Uterus (tissue), 2 donors: ENCODE data around the gene TMEM50A.
"Not testable (repeated sequence)": the region's sequence is repeated elsewhere in the genome, so short reads cannot be mapped to it uniquely, and the experiment has no call there.

Experiments used
- POLR2A ChIP-seq, 2 donors: fragments of 450-650 bp; IDR thresholded peaks; one replicate each; pipeline ENCODE4 v1.6.1; 2016; ENCODE audit warnings: antibody characterized with exemption in 2 of 2, mild to moderate bottlenecking in 1 of 2, moderate library complexity in 1 of 2
- TF ChIP-seq, protein P1 (sequence below), 4 experiments: fragments of 200-600 bp in 2 of 4; fragments of 450-650 bp in 2 of 4; sonication (generic) in 2 of 4; IDR thresholded peaks; one replicate each; pipeline ENCODE4 v1.5.1; 2016 to 2019; ENCODE audit warnings: antibody characterized with exemption in 4 of 4, mild to moderate bottlenecking in 2 of 4, moderate library complexity in 1 of 4

DNA sequence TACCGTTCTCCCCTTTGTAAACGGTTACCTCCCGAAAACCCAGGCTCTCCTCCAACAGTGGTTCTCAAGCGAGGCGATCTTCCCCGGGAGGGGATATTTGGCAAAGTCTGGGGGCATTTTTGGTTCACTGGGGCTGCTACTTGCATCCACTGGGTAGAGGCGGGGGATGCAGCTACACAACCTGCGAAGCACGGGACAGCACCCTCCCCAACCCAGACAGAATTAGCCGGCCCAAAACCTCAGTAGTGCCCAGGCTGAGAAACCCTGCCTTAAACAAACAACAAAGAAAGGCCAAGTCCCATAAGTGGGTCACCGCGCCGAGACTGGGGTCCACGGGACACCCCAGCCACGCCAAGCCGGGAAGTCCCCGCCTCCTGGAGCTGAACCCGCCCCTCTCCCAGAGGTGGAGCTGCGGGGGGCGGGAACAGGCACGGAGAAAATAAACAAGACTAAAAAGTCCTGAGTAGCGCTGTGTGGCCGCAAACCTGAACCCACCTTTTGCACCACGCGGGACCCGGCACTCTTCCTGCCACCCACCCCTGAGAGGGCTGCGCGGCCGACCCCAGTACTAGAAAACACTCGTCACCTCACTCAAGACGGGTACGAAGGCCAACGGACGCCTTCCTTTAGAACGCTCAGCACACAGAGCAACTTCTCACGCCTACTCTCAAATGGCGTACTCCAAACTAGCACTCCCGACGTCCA, 499 bp upstream of the TMEM50A start:
- TF ChIP-seq POLR2A (IDR thresholded peaks at IDR 0.05), result not testable (repeated sequence)
- TF ChIP-seq, protein P1, sequence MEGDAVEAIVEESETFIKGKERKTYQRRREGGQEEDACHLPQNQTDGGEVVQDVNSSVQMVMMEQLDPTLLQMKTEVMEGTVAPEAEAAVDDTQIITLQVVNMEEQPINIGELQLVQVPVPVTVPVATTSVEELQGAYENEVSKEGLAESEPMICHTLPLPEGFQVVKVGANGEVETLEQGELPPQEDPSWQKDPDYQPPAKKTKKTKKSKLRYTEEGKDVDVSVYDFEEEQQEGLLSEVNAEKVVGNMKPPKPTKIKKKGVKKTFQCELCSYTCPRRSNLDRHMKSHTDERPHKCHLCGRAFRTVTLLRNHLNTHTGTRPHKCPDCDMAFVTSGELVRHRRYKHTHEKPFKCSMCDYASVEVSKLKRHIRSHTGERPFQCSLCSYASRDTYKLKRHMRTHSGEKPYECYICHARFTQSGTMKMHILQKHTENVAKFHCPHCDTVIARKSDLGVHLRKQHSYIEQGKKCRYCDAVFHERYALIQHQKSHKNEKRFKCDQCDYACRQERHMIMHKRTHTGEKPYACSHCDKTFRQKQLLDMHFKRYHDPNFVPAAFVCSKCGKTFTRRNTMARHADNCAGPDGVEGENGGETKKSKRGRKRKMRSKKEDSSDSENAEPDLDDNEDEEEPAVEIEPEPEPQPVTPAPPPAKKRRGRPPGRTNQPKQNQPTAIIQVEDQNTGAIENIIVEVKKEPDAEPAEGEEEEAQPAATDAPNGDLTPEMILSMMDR (IDR thresholded peaks at IDR 0.05), result not testable (repeated sequence)
